ENCODE results near the gene ARHGAP19. TPM values are rescaled to one million over a fixed set of nuclear protein-coding genes. Genes with fewer than 3 reads are reported as not detected.

ARHGAP19 gene
- total RNA-seq, 1 donor, result 7.8 TPM

Other genes with a start within 250 kb of the ARHGAP19 start
- 0.10 TPM for gene SLIT1, start 106.7 kb downstream of the ARHGAP19 start, total RNA-seq
- 21.9 TPM for gene FRAT1, start 26.6 kb upstream of the ARHGAP19 start, total RNA-seq
- gene FRAT2, start 42.1 kb upstream of the ARHGAP19 start, total RNA-seq, result 25.8 TPM
- 37.8 TPM for gene RRP12, start 108.7 kb upstream of the ARHGAP19 start, total RNA-seq
- gene PGAM1, start 133.6 kb upstream of the ARHGAP19 start, total RNA-seq, result 155 TPM
- gene EXOSC1, start 153.4 kb upstream of the ARHGAP19 start, total RNA-seq, result 24.6 TPM
- 5.5 TPM for gene ZDHHC16, start 153.5 kb upstream of the ARHGAP19 start, total RNA-seq
- gene MMS19, start 205.8 kb upstream of the ARHGAP19 start, total RNA-seq, result 30.2 TPM
- gene UBTD1, start 206.3 kb upstream of the ARHGAP19 start, total RNA-seq, result 6.3 TPM